ENCODE results near the gene MMP14.
"Not testable (repeated sequence)": the region's sequence is repeated elsewhere in the genome, so short reads cannot be mapped to it uniquely, and the experiment has no call there.

MMP14 gene

DNA sequence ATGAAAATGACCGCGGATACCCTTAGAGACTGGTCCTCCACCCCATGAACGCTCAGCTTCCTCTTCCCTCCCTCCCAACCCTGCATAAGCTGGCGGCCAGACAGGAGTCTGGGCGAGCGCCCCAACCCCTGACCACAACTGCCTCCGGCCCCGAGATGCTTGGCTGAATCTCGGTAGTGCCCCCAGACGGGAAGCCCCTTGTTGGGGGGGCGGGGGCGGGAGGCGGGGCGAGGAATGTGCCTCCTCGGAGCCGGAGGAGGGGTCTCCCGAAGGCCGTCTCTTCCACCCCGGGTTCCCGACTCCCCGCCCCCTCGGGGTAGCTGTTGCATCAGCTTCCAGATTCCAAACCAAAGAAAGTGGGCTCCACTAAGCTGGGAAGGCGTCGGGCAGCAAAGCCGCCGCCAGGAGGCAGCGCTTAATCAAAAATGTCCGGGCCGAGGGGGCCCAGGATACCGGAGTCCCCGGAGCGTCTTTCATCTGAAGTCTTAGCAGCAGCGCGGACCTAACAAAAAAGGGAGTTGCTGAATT, 13.8 kb upstream of the MMP14 start:
- peak; percentile 83 for DNase-seq (ENCODE audit: low read depth)
- TF ChIP-seq, protein P1, sequence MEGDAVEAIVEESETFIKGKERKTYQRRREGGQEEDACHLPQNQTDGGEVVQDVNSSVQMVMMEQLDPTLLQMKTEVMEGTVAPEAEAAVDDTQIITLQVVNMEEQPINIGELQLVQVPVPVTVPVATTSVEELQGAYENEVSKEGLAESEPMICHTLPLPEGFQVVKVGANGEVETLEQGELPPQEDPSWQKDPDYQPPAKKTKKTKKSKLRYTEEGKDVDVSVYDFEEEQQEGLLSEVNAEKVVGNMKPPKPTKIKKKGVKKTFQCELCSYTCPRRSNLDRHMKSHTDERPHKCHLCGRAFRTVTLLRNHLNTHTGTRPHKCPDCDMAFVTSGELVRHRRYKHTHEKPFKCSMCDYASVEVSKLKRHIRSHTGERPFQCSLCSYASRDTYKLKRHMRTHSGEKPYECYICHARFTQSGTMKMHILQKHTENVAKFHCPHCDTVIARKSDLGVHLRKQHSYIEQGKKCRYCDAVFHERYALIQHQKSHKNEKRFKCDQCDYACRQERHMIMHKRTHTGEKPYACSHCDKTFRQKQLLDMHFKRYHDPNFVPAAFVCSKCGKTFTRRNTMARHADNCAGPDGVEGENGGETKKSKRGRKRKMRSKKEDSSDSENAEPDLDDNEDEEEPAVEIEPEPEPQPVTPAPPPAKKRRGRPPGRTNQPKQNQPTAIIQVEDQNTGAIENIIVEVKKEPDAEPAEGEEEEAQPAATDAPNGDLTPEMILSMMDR (IDR thresholded peaks at IDR 0.05; ENCODE audit: insufficient read depth, low read depth, low read length, missing control alignments): peak; percentile 73
- H3K4me3 ChIP-seq (ENCODE audit: low read depth, low read length): peak overlapping the region; percentile 62

DNA sequence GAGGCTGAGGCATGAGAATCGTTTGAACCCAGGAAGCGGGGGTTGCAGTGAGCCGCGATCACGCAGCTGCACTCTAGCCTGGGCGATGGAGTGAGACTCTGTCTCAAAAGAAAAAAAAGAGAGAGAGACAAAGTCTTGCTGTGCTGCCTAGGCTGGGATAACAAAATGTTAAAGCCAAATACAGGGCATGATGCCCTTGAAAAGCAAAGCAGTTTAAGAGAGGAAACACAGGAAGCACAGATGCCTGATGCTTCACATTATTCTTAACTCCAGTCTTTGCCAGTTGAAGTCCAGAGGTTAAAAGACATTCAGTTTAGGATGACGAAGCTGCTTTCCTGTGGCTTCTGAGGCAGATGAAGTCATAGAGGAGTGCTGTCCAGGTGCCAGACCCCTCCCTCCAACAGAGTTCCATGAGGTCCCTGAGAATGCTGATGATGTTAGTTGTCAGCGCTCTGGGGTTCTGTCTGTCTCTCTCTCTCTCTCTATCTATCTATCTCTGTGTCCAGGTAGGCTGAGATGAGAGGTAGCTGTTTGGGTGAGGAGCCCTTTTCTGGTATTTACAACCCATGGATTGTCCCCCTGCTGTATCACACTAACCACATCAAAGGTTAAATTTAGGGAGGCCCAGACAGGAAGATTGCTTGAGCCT, 11.6 kb upstream of the MMP14 start:
- H3K4me3 ChIP-seq (ENCODE audit: low read depth, low read length): no peak overlapping the region
- TF ChIP-seq, protein P1 (IDR thresholded peaks at IDR 0.05; ENCODE audit: insufficient read depth, low read depth, low read length, missing control alignments): no peak
- DNase-seq (ENCODE audit: low read depth): peak; percentile 41

DNA sequence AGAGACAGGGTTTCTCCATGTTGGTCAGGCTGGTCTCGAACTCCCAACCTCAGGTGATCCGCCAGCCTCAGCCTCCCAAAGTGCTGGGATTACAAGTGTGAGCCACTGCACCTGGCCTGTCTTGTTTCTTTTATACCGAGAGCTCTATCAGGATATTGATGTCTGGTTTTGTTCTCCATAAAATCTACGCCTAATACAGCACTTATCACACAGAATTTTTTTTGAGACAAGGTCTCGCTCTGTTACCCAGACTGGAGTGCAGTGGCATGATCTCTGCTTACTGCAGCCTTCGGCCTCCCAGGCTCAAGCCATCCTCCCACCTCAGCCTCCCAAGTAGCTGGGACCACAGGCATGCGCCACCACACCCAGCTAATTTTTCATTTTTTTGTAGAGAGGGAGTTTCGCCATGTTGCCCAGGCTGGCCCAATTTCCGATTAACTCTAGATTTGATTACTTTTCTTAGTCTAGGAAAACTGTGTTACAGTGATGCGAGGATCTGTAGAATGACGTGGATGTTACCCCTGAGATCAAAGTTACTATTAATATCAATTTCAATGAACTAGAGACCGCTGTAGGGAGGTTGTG, 7.2 kb upstream of the MMP14 start:
- not testable (repeated sequence) for DNase-seq (ENCODE audit: low read depth)
- H3K4me3 ChIP-seq (ENCODE audit: low read depth, low read length): peak overlapping the region; percentile 85

DNA sequence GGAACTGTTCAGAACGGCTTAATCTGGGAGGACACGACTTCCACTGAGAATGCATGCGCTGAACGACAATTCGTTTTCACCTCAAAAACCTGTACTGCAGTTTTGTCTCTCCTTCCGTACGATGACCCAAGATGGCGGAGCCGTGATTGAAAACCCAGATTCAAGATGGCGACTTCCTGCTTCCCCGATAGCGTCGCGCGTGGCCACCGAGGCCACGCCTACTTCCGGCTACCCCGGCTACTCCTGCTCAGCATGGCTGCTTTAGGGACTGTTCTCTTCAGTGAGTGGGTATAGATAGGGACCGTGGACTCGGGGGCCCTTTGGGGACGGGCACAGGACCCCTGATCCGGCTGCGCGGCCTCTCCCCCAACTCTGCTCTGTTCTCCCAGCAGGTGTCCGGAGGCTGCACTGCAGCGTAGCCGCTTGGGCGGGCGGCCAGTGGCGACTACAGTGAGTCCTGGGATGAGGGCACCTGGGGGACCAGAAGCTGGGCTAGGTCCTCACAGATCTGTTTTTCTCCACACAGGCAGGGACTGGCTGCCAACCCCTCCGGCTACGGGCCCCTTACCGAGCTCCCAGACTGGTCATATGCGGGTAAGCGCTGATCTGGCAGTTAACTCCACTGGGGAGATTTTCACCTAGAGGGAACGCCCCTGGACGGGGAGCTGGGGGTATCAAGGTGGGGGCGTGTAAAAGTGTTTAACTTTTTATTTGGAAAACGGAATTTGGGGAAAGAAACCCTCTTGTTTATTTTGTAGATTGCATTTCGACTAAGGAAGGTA, 6.5 kb upstream of the MMP14 start, which contains the start of gene MRPL52:
TSS of gene MRPL52 (plus strand) at position 227 of the 782 bp plus-strand sequence. CDS start at position 253, 26 bp downstream.
- TF ChIP-seq, protein P1 (IDR thresholded peaks at IDR 0.05; ENCODE audit: insufficient read depth, low read depth, low read length, missing control alignments): no peak
- peak; percentile 96 for DNase-seq (ENCODE audit: low read depth)
- H3K4me3 ChIP-seq (ENCODE audit: low read depth, low read length): peak within 1 kb of the TSS; percentile 85

DNA sequence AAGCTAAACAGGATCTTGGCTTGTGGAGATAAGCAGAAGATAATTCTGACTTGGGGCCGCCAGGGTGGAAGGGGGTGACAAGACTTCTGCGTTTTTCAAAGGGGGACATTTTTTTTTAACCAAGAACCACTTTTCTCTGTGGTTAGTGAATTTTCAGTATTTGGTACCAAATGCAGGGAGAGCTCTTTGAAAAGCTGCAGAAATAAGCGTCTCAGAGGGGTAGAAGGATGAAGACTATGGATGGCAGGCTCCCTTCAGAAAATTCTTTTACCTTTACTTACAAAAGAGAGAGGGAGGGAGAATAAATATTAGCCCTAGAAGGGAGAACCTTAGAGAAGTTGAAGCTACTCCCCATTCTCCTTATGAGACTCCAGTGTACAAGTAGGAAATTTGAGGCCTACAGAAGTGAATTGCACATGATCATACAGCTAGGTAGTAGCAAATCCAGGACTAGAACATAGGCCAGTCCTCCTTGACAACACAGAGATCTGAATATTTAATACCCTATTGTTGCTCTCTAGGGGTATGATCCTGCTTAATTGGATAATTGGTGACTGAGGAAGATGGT, 5.9 kb upstream of the MMP14 start:
- TF ChIP-seq, protein P1 (IDR thresholded peaks at IDR 0.05; ENCODE audit: insufficient read depth, low read depth, low read length, missing control alignments): no peak
- H3K4me3 ChIP-seq (ENCODE audit: low read depth, low read length): peak overlapping the region; percentile 85
- DNase-seq (ENCODE audit: low read depth): no peak

DNA sequence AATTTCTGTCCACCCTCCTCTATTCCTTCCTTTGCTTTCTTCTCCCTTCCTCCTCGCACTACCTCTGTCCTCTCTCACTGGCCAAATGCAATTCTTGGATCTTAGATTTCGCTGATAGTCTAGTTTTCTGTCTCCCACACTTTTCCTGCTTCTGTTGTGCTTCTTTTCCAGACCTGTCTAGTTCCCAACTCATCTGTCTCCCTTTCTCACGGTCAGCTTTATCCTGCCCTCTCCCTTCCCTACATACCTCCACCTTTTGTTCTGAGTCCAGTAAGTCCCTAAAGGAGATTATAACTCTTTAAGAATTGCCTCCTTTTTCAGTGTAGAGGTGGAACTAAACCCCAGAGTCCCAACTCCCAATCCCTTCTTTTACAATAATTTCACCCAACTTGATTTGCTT, 880 bp upstream of the MMP14 start:
- TF ChIP-seq, protein P1 (IDR thresholded peaks at IDR 0.05; ENCODE audit: insufficient read depth, low read depth, low read length, missing control alignments): no peak
- no peak for DNase-seq (ENCODE audit: low read depth)

More for the DNA sequence above, 880 bp upstream of the MMP14 start:
- H3K4me3 ChIP-seq (ENCODE audit: low read depth, low read length): no peak overlapping the region
